ENCODE measurements around the gene FOXO3. TPM values are rescaled to one million over a fixed set of nuclear protein-coding genes. Genes with fewer than 3 reads are reported as not detected.

The FOXO3 gene
- total RNA-seq, 2 donors from 2014 or later: 2.1 to 4.8 TPM

DNA sequence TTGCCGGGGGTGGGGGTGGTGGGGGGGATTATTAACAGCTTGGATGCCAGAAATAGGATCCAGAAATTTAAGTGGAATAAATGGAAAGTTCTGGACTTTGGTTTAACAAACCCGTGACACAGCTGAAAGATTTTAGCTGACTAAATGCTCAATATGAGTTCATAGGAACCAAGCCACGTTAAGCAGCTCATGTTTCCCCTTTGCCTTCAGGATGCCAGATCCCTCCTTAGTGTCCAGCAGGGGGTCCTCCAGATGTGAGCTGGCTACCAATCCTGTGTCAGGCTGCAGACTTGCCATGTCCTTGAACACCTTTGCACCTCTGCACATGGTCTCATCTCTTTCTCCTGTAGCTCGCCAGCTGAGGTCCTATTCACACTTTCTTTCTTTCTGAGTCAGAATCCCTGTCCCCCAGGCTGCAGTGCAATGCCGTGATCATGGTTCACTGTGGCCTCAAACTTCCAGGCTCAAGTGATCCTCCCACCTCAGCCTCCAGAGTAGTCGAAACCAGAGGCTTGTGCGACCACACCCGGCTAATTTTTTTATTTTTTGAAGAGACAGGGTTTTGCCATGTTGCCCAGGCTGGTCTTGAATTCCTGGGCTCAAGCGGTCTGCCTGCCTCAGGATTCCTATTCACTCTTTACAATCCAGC is 154.2 kb downstream of the FOXO3 start:
- ATAC-seq: no peak
- Mint-ChIP-seq H3K27ac (no peak overlapping the region), H3K9me3 (no peaks in the 10 kb centered on the region)

DNA sequence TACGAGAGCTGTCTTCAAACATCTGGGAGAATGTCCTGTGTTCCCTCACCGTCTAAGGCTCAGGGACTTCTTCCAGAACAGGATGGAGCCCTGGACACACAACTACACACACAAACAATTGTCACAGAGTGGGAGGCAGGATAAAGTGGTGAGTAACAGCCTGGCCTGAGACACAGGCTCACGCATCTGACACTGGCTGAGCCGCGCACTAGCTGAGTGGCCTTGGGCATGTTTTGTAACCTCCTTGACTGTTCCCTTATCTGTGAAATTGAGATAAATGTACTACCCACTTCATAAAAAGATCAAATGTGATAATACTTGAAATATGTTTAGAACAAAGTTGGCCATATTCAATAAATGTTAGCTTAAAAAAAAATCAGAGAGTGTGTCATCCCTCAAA is 155.1 kb downstream of the FOXO3 start:
- ATAC-seq: no peak
- H3K9me3 Mint-ChIP-seq: no peaks in the 10 kb centered on the region
- no peak for DNase-seq (ENCODE audit: low spot score in 2 of 2)
- no peak overlapping the region for H3K27ac Mint-ChIP-seq
- H3K36me3 Mint-ChIP-seq: no peaks in the 10 kb centered on the region

More for the DNA sequence above, 154.2 kb downstream of the FOXO3 start:
- H3K36me3 Mint-ChIP-seq: no peaks in the 10 kb centered on the region
- no peak for DNase-seq (ENCODE audit: low spot score in 2 of 2)

DNA sequence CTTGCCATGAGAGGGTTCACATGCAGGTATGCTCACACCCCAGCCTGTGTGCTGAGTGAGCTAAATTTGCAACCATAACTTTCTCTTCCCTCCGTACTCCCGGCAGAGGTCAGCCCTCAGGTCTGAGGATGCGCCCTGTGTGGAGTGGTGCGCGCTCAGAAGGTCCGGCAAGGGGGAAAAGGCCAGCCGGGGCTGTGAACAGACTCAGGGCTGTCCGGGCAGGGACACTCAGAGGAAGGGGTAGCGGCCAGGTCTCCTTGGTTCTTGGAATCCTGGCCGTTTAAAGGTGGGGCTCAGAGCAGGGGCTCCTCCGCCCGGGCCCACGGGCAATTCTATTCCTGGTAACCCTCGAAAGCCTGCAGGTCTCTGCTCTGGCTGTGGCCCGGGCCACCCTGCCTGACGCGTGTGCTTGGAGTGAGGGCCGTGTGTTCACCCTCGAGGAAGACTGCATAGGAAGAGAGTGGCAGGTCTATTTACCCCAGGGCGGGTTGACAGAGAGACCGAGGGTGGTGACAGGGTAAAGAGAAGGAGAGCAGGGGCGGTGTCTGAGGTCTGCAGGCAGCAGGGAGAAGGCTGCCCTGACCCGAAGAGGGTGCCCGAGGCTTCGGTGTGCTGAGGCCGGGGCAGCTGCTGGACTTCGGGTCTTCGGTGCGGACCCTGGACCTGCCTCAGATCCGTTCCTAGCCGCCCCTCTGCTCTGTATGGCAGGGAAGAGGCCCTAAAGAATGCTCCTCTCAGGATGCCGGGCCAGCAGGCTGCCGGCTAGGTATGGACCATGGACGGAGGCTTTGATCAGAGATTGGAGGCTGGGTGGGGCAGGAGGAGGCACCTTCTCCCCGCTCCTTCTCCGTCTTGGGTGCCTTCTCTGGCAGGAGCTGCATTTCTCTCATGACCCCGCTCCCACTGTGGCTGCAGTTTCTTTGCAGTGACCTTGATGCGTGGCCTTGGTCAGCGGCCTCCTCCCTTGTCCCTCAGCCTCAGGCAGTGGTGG is 156.4 kb downstream of the FOXO3 start:
- no peak for DNase-seq (ENCODE audit: low spot score in 2 of 2)
- no peak overlapping the region for H3K27ac Mint-ChIP-seq
- H3K9me3 Mint-ChIP-seq: no peaks in the 10 kb centered on the region
- no peaks in the 10 kb centered on the region for H3K36me3 Mint-ChIP-seq
- ATAC-seq: no peak

DNA sequence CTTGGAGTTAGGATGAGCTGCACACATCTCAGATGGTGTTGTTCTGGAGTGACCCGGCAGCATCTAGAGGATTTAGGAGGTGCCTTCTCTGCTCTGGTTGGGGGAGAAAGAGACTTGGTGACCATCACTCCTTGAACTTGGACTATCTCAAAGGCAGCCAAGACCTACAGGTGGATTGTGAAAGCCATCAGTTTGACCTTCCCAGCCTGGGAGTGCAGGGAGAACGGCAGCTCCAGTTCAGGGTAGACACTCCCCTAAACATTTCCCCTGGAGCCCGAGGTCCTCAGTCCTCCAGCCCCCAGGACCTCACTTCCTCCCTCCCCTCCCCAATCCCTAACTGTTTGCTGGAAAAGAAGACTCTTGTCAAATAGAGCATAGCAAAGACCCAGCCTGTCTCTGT is 158.8 kb downstream of the FOXO3 start:
- peaks cover 5 to 6% of the 10 kb centered on the region in 2 donors for H3K9me3 Mint-ChIP-seq
- no peak for ATAC-seq
- no peak for DNase-seq (ENCODE audit: low spot score in 2 of 2)
- H3K36me3 Mint-ChIP-seq: peaks cover 7% of the 10 kb centered on the region in 2 donors
- no peak overlapping the region for H3K27ac Mint-ChIP-seq

DNA sequence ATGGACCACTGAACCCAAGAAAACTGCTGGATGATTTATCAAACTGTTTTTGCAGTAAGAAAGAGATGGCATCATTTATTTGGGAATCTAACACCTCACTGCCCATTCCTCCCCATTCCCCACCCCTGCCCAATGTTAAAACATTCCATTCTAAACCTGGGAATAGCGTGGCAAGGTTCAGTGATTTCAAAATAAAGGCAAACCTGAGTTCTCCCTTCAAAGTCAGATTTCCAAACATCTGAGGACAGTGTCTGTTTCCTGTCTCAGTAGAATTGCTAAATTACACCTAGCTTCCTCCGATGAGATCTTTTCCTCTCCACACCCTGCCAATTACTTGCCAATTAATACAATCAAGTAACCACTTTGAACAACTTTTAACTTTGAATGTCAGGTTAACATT is 160.1 kb downstream of the FOXO3 start:
- ATAC-seq (no peak), DNase-seq (ENCODE audit: low spot score in 2 of 2) (no peak)
- Mint-ChIP-seq H3K36me3 (peaks cover 7% of the 10 kb centered on the region in 2 donors), H3K9me3 (peaks cover 5 to 6% of the 10 kb centered on the region in 2 donors), H3K27ac (no peak overlapping the region)

GRCh38 chr6:108721286-108721685 is 160.6 kb downstream of the FOXO3 start:
- ATAC-seq (no peak), DNase-seq (ENCODE audit: low spot score in 2 of 2) (no peak)
- peaks cover 5 to 6% of the 10 kb centered on the region in 2 donors for H3K9me3 Mint-ChIP-seq
- peaks cover 7% of the 10 kb centered on the region in 2 donors for H3K36me3 Mint-ChIP-seq
- H3K27ac Mint-ChIP-seq: peak overlapping the region in 1 of 2 donors; percentile 51

DNA sequence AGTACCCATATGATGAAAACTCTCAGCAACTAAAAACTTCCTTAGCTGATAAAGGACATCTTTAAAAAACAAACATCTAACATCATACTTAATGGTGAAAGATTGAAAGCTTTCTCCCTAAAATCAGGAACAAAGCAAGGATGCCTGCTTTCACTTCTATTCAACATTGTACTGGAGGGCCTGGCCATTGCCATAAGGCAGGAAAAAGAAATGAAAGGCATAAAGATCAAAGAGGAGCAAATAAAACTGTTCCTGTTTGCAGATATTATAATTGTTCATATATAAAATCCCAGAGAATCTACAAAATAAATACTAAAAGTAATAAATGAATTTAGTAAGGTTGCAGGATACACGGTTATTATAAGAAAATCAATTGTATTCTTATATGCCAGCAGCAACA is 162.9 kb downstream of the FOXO3 start:
- ATAC-seq: no peak
- no peak for DNase-seq (ENCODE audit: low spot score in 2 of 2)
- Mint-ChIP-seq H3K27ac (no peak overlapping the region), H3K36me3 (peaks cover 7% of the 10 kb centered on the region in 2 donors), H3K9me3 (peaks cover 5 to 6% of the 10 kb centered on the region in 2 donors)

DNA sequence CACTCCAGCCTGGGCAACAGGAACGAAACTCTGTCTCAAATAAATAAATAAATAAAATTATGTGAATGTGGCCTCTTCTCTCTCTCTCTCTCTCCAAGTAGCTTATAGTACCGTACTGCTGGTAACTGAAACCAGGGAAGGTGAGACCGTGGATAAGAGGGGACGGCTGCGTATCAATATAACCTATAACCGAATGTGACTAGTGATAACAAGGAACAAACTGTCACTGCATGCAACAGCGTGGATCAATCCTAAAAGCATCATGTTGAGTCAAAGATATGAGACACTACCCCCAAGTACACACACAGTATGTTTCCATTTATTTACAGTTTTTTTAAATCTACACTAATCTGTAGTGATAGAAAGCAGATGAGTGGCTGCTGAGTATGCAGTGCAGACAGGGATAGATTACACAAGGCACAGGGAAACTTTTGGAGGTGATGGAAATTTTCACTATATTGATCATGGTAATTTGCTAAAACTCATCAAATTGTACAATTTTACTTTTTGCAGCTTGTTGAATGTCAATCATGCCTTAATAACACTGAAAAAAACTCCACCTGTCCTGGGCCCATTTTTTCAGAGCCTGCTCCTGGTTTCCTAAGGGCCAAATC is 166.1 kb downstream of the FOXO3 start:
- Mint-ChIP-seq H3K9me3 (peaks cover 5 to 6% of the 10 kb centered on the region in 2 donors), H3K27ac (no peak overlapping the region), H3K36me3 (peaks cover 7% of the 10 kb centered on the region in 2 donors)
- DNase-seq (ENCODE audit: low spot score in 2 of 2) (no peak), ATAC-seq (no peak)

GRCh38 chr6:108727966-108728730 is 167.4 kb downstream of the FOXO3 start:
- H3K36me3 Mint-ChIP-seq: peaks cover 4 to 5% of the 10 kb centered on the region in 2 donors
- no peak overlapping the region for H3K27ac Mint-ChIP-seq
- peaks cover 3 to 4% of the 10 kb centered on the region in 2 donors for H3K9me3 Mint-ChIP-seq
- DNase-seq (ENCODE audit: low spot score in 2 of 2): no peak
- ATAC-seq: no peak

GRCh38 chr6:108728826-108729225 is 168.1 kb downstream of the FOXO3 start:
- no peak for DNase-seq (ENCODE audit: low spot score in 2 of 2)
- H3K27ac Mint-ChIP-seq: no peak overlapping the region
- H3K36me3 Mint-ChIP-seq: no peaks in the 10 kb centered on the region
- H3K9me3 Mint-ChIP-seq: no peaks in the 10 kb centered on the region
- ATAC-seq: no peak

- Mint-ChIP-seq H3K9me3 (no peaks in the 10 kb centered on the region), H3K27ac (no peak overlapping the region), H3K36me3 (no peaks in the 10 kb centered on the region)
- no peak for DNase-seq (ENCODE audit: low spot score in 2 of 2)
- no peak for ATAC-seq
These were observed 170.2 kb downstream of the FOXO3 start for GRCh38 chr6:108730635-108731515.

- Mint-ChIP-seq H3K36me3 (no peaks in the 10 kb centered on the region), H3K27ac (no peak overlapping the region), H3K9me3 (no peaks in the 10 kb centered on the region)
- no peak for ATAC-seq
- DNase-seq (ENCODE audit: low spot score in 2 of 2): no peak
These were observed 171.6 kb downstream of the FOXO3 start for GRCh38 chr6:108732091-108732870.

GRCh38 chr6:108733051-108733450 is 172.3 kb downstream of the FOXO3 start:
- H3K27ac Mint-ChIP-seq: no peak overlapping the region
- no peaks in the 10 kb centered on the region for H3K9me3 Mint-ChIP-seq
- DNase-seq (ENCODE audit: low spot score in 2 of 2) (no peak), ATAC-seq (no peak)
- no peaks in the 10 kb centered on the region for H3K36me3 Mint-ChIP-seq

DNA sequence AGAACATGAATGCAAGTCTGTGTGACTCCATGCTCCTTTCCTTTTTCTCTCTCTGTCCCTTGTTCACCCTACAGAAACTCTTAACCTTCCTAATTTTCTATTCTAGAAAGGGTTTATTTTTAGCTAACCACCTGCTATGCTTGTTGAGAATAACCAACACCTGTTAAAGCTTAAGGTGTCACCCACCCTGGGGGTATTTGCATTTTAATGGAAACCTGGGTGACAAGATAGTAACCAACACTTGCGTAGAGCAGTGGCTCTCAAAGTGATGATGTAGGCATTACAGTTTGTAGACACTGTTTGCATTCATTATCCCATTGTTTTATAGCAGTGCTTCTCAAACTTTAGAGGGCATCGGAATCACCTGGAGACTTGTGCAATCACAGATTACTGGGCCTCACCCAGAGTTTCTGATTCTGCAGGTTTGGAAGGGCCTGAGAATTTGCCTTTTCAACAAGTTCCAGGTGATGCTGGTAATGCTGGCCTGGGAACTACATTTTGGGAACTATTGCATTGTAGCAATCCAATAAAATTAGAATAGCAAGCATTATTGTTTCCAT is 173.1 kb downstream of the FOXO3 start:
- no peaks in the 10 kb centered on the region for H3K9me3 Mint-ChIP-seq
- ATAC-seq (no peak), DNase-seq (ENCODE audit: low spot score in 2 of 2) (no peak)
- H3K27ac Mint-ChIP-seq: no peak overlapping the region
- H3K36me3 Mint-ChIP-seq: no peaks in the 10 kb centered on the region

Measured in activated naive CD4-positive, alpha-beta T cell treated with anti-CD3 and anti-CD28 coated beads, Interleukin-2, amount 50 U/mL, for 72 hours (primary cell).